ENCODE results near the gene TBC1D12. TPM values are rescaled to one million over a fixed set of nuclear protein-coding genes. Genes with fewer than 3 reads are reported as not detected.

TBC1D12 gene
- polyA plus RNA-seq, 1 donor from 2014 or later, result 27.9 TPM

DNA sequence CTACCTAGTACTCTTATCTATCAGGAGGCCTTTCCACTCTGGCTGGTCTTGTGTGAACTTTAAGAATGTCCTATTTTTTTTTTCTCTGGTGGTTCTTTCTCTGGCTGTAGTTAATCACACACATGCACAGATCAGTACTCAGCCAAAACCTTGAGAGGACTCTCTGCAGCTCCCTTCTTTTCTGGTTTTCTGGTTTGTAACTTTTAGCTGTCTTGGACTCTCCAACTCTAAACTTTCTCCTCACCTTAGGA, 88.4 kb downstream of the TBC1D12 start:
- H2AFZ ChIP-seq (ENCODE audit: low read depth, low read length), result no peak overlapping the region
- H3F3A ChIP-seq (ENCODE audit: insufficient read depth, low read length, poor library complexity, severe bottlenecking), result no peaks in the 10 kb centered on the region
- no peaks in the 10 kb centered on the region for H4K20me1 ChIP-seq (ENCODE audit: insufficient read depth)
- H3K9me2 ChIP-seq (ENCODE audit: insufficient read depth, low read length), result no peaks in the 10 kb centered on the region
- peaks cover 6% of the 10 kb centered on the region for H3K79me2 ChIP-seq (replicated peaks; ENCODE audit: insufficient read depth, low read length)
- H3K9me3 ChIP-seq (ENCODE audit: low read length), result no peaks in the 10 kb centered on the region
- no peak overlapping the region for H3K4me3 ChIP-seq (ENCODE audit: low read length)
- TF ChIP-seq, protein P1, sequence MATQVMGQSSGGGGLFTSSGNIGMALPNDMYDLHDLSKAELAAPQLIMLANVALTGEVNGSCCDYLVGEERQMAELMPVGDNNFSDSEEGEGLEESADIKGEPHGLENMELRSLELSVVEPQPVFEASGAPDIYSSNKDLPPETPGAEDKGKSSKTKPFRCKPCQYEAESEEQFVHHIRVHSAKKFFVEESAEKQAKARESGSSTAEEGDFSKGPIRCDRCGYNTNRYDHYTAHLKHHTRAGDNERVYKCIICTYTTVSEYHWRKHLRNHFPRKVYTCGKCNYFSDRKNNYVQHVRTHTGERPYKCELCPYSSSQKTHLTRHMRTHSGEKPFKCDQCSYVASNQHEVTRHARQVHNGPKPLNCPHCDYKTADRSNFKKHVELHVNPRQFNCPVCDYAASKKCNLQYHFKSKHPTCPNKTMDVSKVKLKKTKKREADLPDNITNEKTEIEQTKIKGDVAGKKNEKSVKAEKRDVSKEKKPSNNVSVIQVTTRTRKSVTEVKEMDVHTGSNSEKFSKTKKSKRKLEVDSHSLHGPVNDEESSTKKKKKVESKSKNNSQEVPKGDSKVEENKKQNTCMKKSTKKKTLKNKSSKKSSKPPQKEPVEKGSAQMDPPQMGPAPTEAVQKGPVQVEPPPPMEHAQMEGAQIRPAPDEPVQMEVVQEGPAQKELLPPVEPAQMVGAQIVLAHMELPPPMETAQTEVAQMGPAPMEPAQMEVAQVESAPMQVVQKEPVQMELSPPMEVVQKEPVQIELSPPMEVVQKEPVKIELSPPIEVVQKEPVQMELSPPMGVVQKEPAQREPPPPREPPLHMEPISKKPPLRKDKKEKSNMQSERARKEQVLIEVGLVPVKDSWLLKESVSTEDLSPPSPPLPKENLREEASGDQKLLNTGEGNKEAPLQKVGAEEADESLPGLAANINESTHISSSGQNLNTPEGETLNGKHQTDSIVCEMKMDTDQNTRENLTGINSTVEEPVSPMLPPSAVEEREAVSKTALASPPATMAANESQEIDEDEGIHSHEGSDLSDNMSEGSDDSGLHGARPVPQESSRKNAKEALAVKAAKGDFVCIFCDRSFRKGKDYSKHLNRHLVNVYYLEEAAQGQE (IDR thresholded peaks at IDR 0.05; ENCODE audit: borderline replicate concordance), result no peak
- no peak for TF ChIP-seq RAD21 (conservative IDR thresholded peaks at IDR 0.05)
- no peak for TF ChIP-seq TAF1 (IDR thresholded peaks at IDR 0.05; ENCODE audit: low read depth)
- TF ChIP-seq EP300 (conservative IDR thresholded peaks at IDR 0.05; ENCODE audit: poor library complexity, severe bottlenecking), result no peak
- no peak for TF ChIP-seq POLR2AphosphoS5 (IDR thresholded peaks at IDR 0.05)
- TF ChIP-seq MXI1 (conservative IDR thresholded peaks at IDR 0.05; ENCODE audit: poor library complexity, severe bottlenecking), result no peak
- TF ChIP-seq, protein P2, sequence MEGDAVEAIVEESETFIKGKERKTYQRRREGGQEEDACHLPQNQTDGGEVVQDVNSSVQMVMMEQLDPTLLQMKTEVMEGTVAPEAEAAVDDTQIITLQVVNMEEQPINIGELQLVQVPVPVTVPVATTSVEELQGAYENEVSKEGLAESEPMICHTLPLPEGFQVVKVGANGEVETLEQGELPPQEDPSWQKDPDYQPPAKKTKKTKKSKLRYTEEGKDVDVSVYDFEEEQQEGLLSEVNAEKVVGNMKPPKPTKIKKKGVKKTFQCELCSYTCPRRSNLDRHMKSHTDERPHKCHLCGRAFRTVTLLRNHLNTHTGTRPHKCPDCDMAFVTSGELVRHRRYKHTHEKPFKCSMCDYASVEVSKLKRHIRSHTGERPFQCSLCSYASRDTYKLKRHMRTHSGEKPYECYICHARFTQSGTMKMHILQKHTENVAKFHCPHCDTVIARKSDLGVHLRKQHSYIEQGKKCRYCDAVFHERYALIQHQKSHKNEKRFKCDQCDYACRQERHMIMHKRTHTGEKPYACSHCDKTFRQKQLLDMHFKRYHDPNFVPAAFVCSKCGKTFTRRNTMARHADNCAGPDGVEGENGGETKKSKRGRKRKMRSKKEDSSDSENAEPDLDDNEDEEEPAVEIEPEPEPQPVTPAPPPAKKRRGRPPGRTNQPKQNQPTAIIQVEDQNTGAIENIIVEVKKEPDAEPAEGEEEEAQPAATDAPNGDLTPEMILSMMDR (IDR thresholded peaks at IDR 0.05; ENCODE audit: poor library complexity, severe bottlenecking), result no peak
- no peak for TF ChIP-seq SMC3 (conservative IDR thresholded peaks at IDR 0.05; ENCODE audit: poor library complexity)
- no peak for TF ChIP-seq EZH2 (IDR thresholded peaks at IDR 0.05; ENCODE audit: borderline replicate concordance, insufficient read depth, low read length, poor library complexity, severe bottlenecking)
- no peaks in the 10 kb centered on the region for H3K36me3 ChIP-seq (ENCODE audit: insufficient read depth, low read length)
- no peak overlapping the region for H3K27ac ChIP-seq (ENCODE audit: low read length)
- H3K9ac ChIP-seq (ENCODE audit: low read length), result no peak overlapping the region
- H3K4me2 ChIP-seq (ENCODE audit: low read length), result no peak overlapping the region
- H3K27me3 ChIP-seq (ENCODE audit: insufficient read depth, low read depth, low read length), result no peaks in the 10 kb centered on the region

DNA sequence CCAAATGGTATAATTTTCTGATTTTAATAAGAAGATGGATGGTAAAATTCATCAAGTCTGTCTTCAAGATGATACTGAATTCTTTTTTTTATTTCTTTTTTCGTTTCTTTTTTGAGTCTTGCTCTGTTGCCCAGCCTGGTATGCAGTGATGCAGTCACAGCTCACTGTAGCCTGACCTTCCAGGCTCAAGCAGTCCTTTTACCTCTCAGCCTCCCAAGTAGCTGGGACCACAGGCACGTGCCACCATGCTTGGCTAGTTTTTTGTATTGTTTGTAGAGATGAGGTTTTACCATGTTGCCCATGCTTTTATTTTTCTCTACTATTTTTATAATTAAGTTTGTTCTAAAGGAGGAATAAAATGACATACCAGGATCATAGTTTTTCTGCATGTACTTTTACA, 91.1 kb downstream of the TBC1D12 start:
- Histone ChIP-seq H3K79me2 (replicated peaks; ENCODE audit: insufficient read depth, low read length) (no peaks in the 10 kb centered on the region), H3K4me2 (ENCODE audit: low read length) (no peak overlapping the region), H3K36me3 (ENCODE audit: insufficient read depth, low read length) (no peaks in the 10 kb centered on the region), H3K9me3 (ENCODE audit: low read length) (no peaks in the 10 kb centered on the region), H3F3A (ENCODE audit: insufficient read depth, low read length, poor library complexity, severe bottlenecking) (no peaks in the 10 kb centered on the region), H3K27ac (ENCODE audit: low read length) (no peak overlapping the region), H3K9ac (ENCODE audit: low read length) (no peak overlapping the region), H3K9me2 (ENCODE audit: insufficient read depth, low read length) (no peaks in the 10 kb centered on the region), H3K4me3 (ENCODE audit: low read length) (no peak overlapping the region), H4K20me1 (ENCODE audit: insufficient read depth) (no peaks in the 10 kb centered on the region), H2AFZ (ENCODE audit: low read depth, low read length) (no peak overlapping the region), H3K27me3 (ENCODE audit: insufficient read depth, low read depth, low read length) (no peaks in the 10 kb centered on the region)
- TF ChIP-seq, protein P2 (IDR thresholded peaks at IDR 0.05; ENCODE audit: poor library complexity, severe bottlenecking), result no peak
- TF ChIP-seq TAF1 (IDR thresholded peaks at IDR 0.05; ENCODE audit: low read depth) (no peak), RAD21 (conservative IDR thresholded peaks at IDR 0.05) (no peak), POLR2AphosphoS5 (IDR thresholded peaks at IDR 0.05) (no peak), EP300 (conservative IDR thresholded peaks at IDR 0.05; ENCODE audit: poor library complexity, severe bottlenecking) (no peak), MXI1 (conservative IDR thresholded peaks at IDR 0.05; ENCODE audit: poor library complexity, severe bottlenecking) (no peak), SMC3 (conservative IDR thresholded peaks at IDR 0.05; ENCODE audit: poor library complexity) (no peak), EZH2 (IDR thresholded peaks at IDR 0.05; ENCODE audit: borderline replicate concordance, insufficient read depth, low read length, poor library complexity, severe bottlenecking) (no peak)
- TF ChIP-seq, protein P1 (IDR thresholded peaks at IDR 0.05; ENCODE audit: borderline replicate concordance), result no peak
